HCT116 (cell line): Measurements from ENCODE around the gene ZNF783. TPM values are rescaled to one million over a fixed set of nuclear protein-coding genes. Genes with fewer than 3 reads are reported as not detected.

Experiments
- ATAC-seq: fragments of 200-7000 bp; cut with Tn5 transposase; 2 replicates; pipeline ENCODE4 v1.9.1; 2020; ENCODE audit warnings: mild to moderate bottlenecking, moderate library complexity
- BruUV-seq: library from RNA; stranded (reverse); fragments of 400-500 nt; replicated peaks from 2 replicates; lab custom pipeline; 2021; lab: Mats Ljungman, UMichigan
- CTCF ChIA-PET: fragments of 300-600 bp; sonication (Branson Sonifier 250); formaldehyde crosslinking; loops from one replicate; lab custom pipeline; 2021; ENCODE audit warnings: antibody characterized with exemption; lab: Charles Lee
- POLR2A ChIA-PET: fragments of 300-600, 350-600 bp; sonication (Branson Sonifier 250); formaldehyde crosslinking; loops from one replicate; lab custom pipeline; 2021; ENCODE audit warnings: antibody characterized with exemption; lab: Charles Lee
- RAD21 ChIA-PET, 2 experiments: fragments of 300-600 bp; sonication (Branson Sonifier 250); formaldehyde crosslinking; loops; one replicate each; lab custom pipeline; 2023; ENCODE audit warnings: low total read pairs in 2 of 2; ENCODE audit not compliant: uncharacterized antibody in 2 of 2, unreplicated experiment in 2 of 2, low non-redundant PET in 1 of 2; lab: Charles Lee
- DNase-seq: peaks from one replicate; pipeline ENCODE4 v3.0.0-alpha.2; 2010; ENCODE audit warnings: low read depth, low spot score
- H2AFZ ChIP-seq: fragments of 200-600 bp; shearing (Covaris generic), sonication (generic); 2 replicates; pipeline ENCODE4 v1.6.1; 2017; ENCODE audit warnings: low read depth, mixed run types, mixed read lengths, antibody characterized with exemption, low read length; ENCODE audit not compliant: poor library complexity, severe bottlenecking
- H3K27ac ChIP-seq: 2 replicates; pipeline ENCODE4 v1.5.1; 2012; ENCODE audit warnings: low read depth, low read length
- H3K27me3 ChIP-seq: fragments of 200-600 bp; sonication (generic); 2 replicates; pipeline ENCODE4 v1.6.1; 2016; ENCODE audit warnings: mixed run types, low read length, mixed read lengths; ENCODE audit not compliant: insufficient read depth
- H3K36me3 ChIP-seq, 2 experiments: fragments of 200-500 bp in 1 of 2; fragments of 200-600 bp in 1 of 2; sonication (Bioruptor generic) in 1 of 2; sonication (generic) in 1 of 2; 2 replicates each; pipeline versions ENCODE4 v1.5.1 to v1.6.1; 2014 to 2016; ENCODE audit warnings: low read length in 2 of 2, inconsistent platforms in 1 of 2, mixed read lengths in 1 of 2, mixed run types in 1 of 2; ENCODE audit not compliant: insufficient read depth in 2 of 2, control insufficient read depth in 1 of 2
- H3K4me1 ChIP-seq, 2 experiments: fragments of 200-600 bp in 1 of 2; sonication (generic) in 1 of 2; 2 replicates each; pipeline versions ENCODE4 v1.5.1 to v1.6.1; 2012 to 2017; ENCODE audit warnings: low read length in 2 of 2, inconsistent platforms in 1 of 2, mild to moderate bottlenecking in 1 of 2, mixed read lengths in 1 of 2, mixed run types in 1 of 2, moderate library complexity in 1 of 2; ENCODE audit not compliant: insufficient read depth in 2 of 2, control insufficient read depth in 1 of 2
- H3K4me2 ChIP-seq: fragments of 200-600 bp; sonication (generic); 2 replicates; pipeline ENCODE4 v1.6.1; 2017; ENCODE audit warnings: mixed run types, low read length, mixed read lengths
- H3K4me3 ChIP-seq, 2 experiments: fragments of 200-600 bp in 1 of 2; sonication (generic) in 1 of 2; replicated peaks in 1 of 2; 2 replicates each; pipeline ENCODE4 v1.5.1; 2011 to 2016; ENCODE audit warnings: low read length in 2 of 2, control low read depth in 1 of 2, low read depth in 1 of 2, mild to moderate bottlenecking in 1 of 2, mixed read lengths in 1 of 2, mixed run types in 1 of 2
- H3K79me2 ChIP-seq: fragments of 200-600 bp; sonication (generic); 2 replicates; pipeline ENCODE4 v1.6.1; 2017; ENCODE audit warnings: mild to moderate bottlenecking, mixed run types, low read length, moderate library complexity, mixed read lengths; ENCODE audit not compliant: insufficient read depth
- H3K9ac ChIP-seq: fragments of 200-600 bp; sonication (generic); 2 replicates; pipeline ENCODE4 v1.6.1; 2016; ENCODE audit warnings: low read length, mixed read lengths
- H3K9me2 ChIP-seq: fragments of 200-600 bp; sonication (generic), shearing (Covaris generic); 2 replicates; pipeline ENCODE4 v1.6.1; 2017; ENCODE audit warnings: mixed run types, mild to moderate bottlenecking, moderate library complexity; ENCODE audit not compliant: insufficient read depth
- H3K9me3 ChIP-seq, 2 experiments: fragments of 200-500 bp in 1 of 2; fragments of 200-600 bp in 1 of 2; sonication (Bioruptor generic) in 1 of 2; sonication (generic) in 1 of 2; 2 replicates each; pipeline ENCODE4 v1.6.1; 2014 to 2017; ENCODE audit warnings: low read length in 2 of 2, mixed read lengths in 2 of 2, inconsistent platforms in 1 of 2, low read depth in 1 of 2, mild to moderate bottlenecking in 1 of 2, mixed run types in 1 of 2, moderate library complexity in 1 of 2; ENCODE audit not compliant: control insufficient read depth in 1 of 2, insufficient read depth in 1 of 2
- H4K20me1 ChIP-seq: fragments of 200-600 bp; sonication (generic), shearing (Covaris generic); 2 replicates; pipeline ENCODE4 v1.6.1; 2017; ENCODE audit warnings: mixed run types, mild to moderate bottlenecking, moderate library complexity; ENCODE audit not compliant: insufficient read depth
- ATF3 ChIP-seq: IDR thresholded peaks from 2 replicates; pipeline ENCODE4 v1.6.1; 2012
- CBX3 ChIP-seq: IDR thresholded peaks from 2 replicates; pipeline ENCODE4 v1.6.1; 2012; ENCODE audit warnings: low read depth
- CEBPB ChIP-seq: IDR thresholded peaks from 2 replicates; pipeline ENCODE4 v1.6.1; 2012; ENCODE audit warnings: low read depth
- CTCF ChIP-seq, 3 experiments: fragments of 200-600 bp in 1 of 3; sonication (generic) in 1 of 3; IDR thresholded peaks in 2 of 3; conservative IDR thresholded peaks in 1 of 3; 2 replicates each; pipeline ENCODE4 v1.5.1; 2012 to 2017; ENCODE audit warnings: low read depth in 2 of 3, low read length in 2 of 3, antibody characterized with exemption in 1 of 3, borderline replicate concordance in 1 of 3, control low read depth in 1 of 3, mild to moderate bottlenecking in 1 of 3, mixed read lengths in 1 of 3, mixed run types in 1 of 3, moderate library complexity in 1 of 3; ENCODE audit not compliant: insufficient read depth in 1 of 3
- EGR1 ChIP-seq: IDR thresholded peaks from 2 replicates; pipeline ENCODE4 v1.6.1; 2012; ENCODE audit warnings: low read depth
- EZH2 ChIP-seq: fragments of 200-600 bp; sonication (generic); IDR thresholded peaks from 2 replicates; pipeline ENCODE4 v1.6.1; 2017; ENCODE audit warnings: antibody characterized with exemption, mixed run types
- EZH2phosphoT487 ChIP-seq: fragments of 200-600 bp; IDR thresholded peaks from 2 replicates; pipeline ENCODE4 v1.6.1; 2018; ENCODE audit warnings: antibody characterized with exemption, borderline replicate concordance
- FOSL1 ChIP-seq: IDR thresholded peaks from 2 replicates; pipeline ENCODE4 v1.6.1; 2012; ENCODE audit warnings: low read depth
- JUND ChIP-seq: IDR thresholded peaks from 2 replicates; pipeline ENCODE4 v1.6.1; 2012
- MAX ChIP-seq: IDR thresholded peaks from 2 replicates; pipeline ENCODE4 v1.6.1; 2012
- POLR2AphosphoS5 ChIP-seq: IDR thresholded peaks from 2 replicates; pipeline ENCODE4 v1.6.1; 2011; ENCODE audit warnings: mild to moderate bottlenecking, low read depth, low read length, moderate library complexity
- RAD21 ChIP-seq: IDR thresholded peaks from 2 replicates; pipeline ENCODE4 v1.6.1; 2012; ENCODE audit warnings: low read depth, mild to moderate bottlenecking
- REST ChIP-seq: IDR thresholded peaks from 2 replicates; pipeline ENCODE4 v1.6.1; 2012; ENCODE audit warnings: low read depth
- TCF7L2 ChIP-seq: IDR thresholded peaks from 2 replicates; pipeline ENCODE4 v1.7.0; 2011; ENCODE audit warnings: borderline replicate concordance, inconsistent platforms; ENCODE audit not compliant: insufficient read depth, insufficient read length; ENCODE audit errors: extremely low read depth
- YY1 ChIP-seq: IDR thresholded peaks from 2 replicates; pipeline ENCODE4 v1.6.1; 2011; ENCODE audit warnings: low read length, low read depth, moderate library complexity, mild to moderate bottlenecking; ENCODE audit not compliant: insufficient replicate concordance; ENCODE audit errors: extremely low read depth
- ZBTB33 ChIP-seq: IDR thresholded peaks from 2 replicates; pipeline ENCODE4 v1.6.1; 2011; ENCODE audit warnings: mild to moderate bottlenecking, low read length, moderate library complexity; ENCODE audit not compliant: insufficient replicate concordance; ENCODE audit errors: extremely low read depth
- ZFX ChIP-seq: fragments of 450-650 bp; IDR thresholded peaks from 2 replicates; pipeline ENCODE4 v1.6.1; 2017
- ZNF274 ChIP-seq: fragments of 200-500 bp; sonication (Bioruptor generic); IDR thresholded peaks from 2 replicates; pipeline ENCODE4 v1.6.1; 2014; ENCODE audit warnings: mild to moderate bottlenecking, low read depth, low read length, inconsistent platforms
- intact Hi-C: fragments of 100-400 bp; cut with micrococcal nuclease; formaldehyde crosslinking; loops from 2 replicates; pipeline ENCODE4 v1.10.0; 2022
- total RNA-seq: library from RNA; stranded (reverse); gene quantifications from one replicate; pipeline ENCODE4 v1.2.1, GENCODE V29; 2021; ENCODE audit not compliant: unreplicated experiment

The ZNF783 gene
- total RNA-seq, 1 experiment from 2014 or later = 12.5 TPM

GRCh38 chr7:149285603-149286002, 23.6 kb downstream of the ZNF783 start:
- ChIA-PET CTCF (no interaction called here), RAD21 (no interaction called here), POLR2A (no interaction called here)
- no TSS peak for BruUV-seq
- Histone ChIP-seq H3K27me3 (no peaks in the 10 kb centered on the region), H2AFZ (no peak overlapping the region), H3K27ac (no peak overlapping the region), H3K4me2 (peak overlapping the region; percentile 66), H3K4me1 (peaks cover 2 to 14% of the 10 kb centered on the region in 2 experiments; a peak in 3 of 4 replicates), H3K9me2 (no peaks in the 10 kb centered on the region), H3K36me3 (peaks cover 0 to 2% of the 10 kb centered on the region in 2 experiments; a peak in 1 of 4 replicates), H3K9me3 (no peaks in the 10 kb centered on the region), H3K79me2 (no peaks in the 10 kb centered on the region), H3K4me3 (peak overlapping the region; percentile 35 to 50), H4K20me1 (no peaks in the 10 kb centered on the region), H3K9ac (peak overlapping the region; percentile 35; the same call in 1 of the 2 replicates)
- ATAC-seq (peak; percentile 24; the same call in 1 of the 2 replicates), DNase-seq (no peak)
- intact Hi-C loops = no loop called here
- TF ChIP-seq EGR1 (no peak), TCF7L2 (no peak), RAD21 (no peak), EZH2phosphoT487 (no peak), ZBTB33 (no peak), MAX (no peak), CTCF (IDR thresholded peaks at IDR 0.05 in 2 of 3, conservative IDR thresholded peaks at IDR 0.05 in 1 of 3; ENCODE audit: borderline replicate concordance in 1 of 3, insufficient read depth in 1 of 3, low read depth in 2 of 3, low read length in 2 of 3) (no peak), CBX3 (no peak), CEBPB (no peak), ATF3 (no peak), FOSL1 (no peak), YY1 (no peak), POLR2AphosphoS5 (no peak), JUND (no peak), EZH2 (no peak), REST (no peak), ZFX (no peak), ZNF274 (no peak)
